SU-DHL-6 (cell line): ENCODE data around the gene ELL2.

Source experiments
- EZH2phosphoT487 ChIP-seq: fragments of 200-600 bp; sonication (generic), shearing (Covaris generic); conservative IDR thresholded peaks from 2 replicates; pipeline ENCODE4 v1.6.1; 2018; ENCODE audit warnings: mild to moderate bottlenecking, antibody characterized with exemption, low read length, moderate library complexity, mixed read lengths
- TF ChIP-seq, protein P1 (sequence below): fragments of 200-600 bp; sonication (generic); IDR thresholded peaks from one replicate; pipeline ENCODE4 v1.5.1; 2017; ENCODE audit warnings: antibody characterized with exemption, mild to moderate bottlenecking, low read length, moderate library complexity; ENCODE audit not compliant: insufficient read depth, poor library complexity, severe bottlenecking

DNA sequence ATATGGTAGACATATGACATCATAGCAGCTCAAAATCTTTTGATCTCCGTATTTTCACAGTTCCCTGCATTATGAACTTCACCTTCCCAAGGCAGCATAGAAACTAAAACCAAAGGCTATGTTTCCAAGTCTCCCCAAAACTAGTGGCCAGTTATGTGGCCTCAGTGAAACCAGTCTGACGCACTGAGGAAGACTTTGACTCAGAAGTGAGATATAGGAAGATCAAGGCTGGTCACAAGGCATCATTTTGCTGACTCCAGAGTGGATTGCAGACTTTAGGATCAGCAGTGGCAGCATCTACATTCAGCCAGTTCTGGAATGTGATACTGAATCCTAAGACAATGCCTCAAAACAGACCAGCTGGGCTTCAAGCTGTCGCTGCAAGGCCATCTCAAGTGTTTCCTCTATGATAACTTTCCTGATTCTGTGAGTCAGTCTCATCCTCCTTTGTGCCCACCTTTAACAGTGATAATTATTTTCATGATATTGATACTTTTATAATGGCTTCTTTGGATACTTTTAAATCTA is 34.4 kb upstream of the ELL2 start:
- TF ChIP-seq, protein P1, sequence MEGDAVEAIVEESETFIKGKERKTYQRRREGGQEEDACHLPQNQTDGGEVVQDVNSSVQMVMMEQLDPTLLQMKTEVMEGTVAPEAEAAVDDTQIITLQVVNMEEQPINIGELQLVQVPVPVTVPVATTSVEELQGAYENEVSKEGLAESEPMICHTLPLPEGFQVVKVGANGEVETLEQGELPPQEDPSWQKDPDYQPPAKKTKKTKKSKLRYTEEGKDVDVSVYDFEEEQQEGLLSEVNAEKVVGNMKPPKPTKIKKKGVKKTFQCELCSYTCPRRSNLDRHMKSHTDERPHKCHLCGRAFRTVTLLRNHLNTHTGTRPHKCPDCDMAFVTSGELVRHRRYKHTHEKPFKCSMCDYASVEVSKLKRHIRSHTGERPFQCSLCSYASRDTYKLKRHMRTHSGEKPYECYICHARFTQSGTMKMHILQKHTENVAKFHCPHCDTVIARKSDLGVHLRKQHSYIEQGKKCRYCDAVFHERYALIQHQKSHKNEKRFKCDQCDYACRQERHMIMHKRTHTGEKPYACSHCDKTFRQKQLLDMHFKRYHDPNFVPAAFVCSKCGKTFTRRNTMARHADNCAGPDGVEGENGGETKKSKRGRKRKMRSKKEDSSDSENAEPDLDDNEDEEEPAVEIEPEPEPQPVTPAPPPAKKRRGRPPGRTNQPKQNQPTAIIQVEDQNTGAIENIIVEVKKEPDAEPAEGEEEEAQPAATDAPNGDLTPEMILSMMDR = no peak
- no peak for TF ChIP-seq EZH2phosphoT487
